GM12874 (cell line): ENCODE data around the gene PKM.

ENCODE experiments used
- TF ChIP-seq, protein P1 (sequence below): IDR thresholded peaks from 2 replicates; pipeline ENCODE4 v1.5.1; 2011; ENCODE audit warnings: low read depth, mild to moderate bottlenecking, control low read depth, low read length, moderate library complexity; ENCODE audit not compliant: insufficient read depth

PKM gene

DNA sequence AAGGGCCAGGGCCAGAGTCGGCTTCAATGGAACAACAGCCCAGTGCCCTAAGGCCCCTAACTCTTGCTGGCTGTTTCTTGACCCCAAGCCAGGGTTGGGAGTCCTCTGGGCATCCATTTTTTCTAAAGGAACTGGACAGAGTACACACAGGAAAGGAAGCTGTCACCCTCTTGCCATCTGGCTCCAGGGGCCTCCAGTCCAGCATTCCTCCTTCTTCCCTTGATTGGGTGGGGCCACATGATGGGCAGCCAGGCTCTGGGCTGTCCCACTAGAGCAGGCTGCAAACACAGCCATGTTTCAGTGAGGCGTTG lies 31.8 kb downstream of the PKM start:
- TF ChIP-seq, protein P1, sequence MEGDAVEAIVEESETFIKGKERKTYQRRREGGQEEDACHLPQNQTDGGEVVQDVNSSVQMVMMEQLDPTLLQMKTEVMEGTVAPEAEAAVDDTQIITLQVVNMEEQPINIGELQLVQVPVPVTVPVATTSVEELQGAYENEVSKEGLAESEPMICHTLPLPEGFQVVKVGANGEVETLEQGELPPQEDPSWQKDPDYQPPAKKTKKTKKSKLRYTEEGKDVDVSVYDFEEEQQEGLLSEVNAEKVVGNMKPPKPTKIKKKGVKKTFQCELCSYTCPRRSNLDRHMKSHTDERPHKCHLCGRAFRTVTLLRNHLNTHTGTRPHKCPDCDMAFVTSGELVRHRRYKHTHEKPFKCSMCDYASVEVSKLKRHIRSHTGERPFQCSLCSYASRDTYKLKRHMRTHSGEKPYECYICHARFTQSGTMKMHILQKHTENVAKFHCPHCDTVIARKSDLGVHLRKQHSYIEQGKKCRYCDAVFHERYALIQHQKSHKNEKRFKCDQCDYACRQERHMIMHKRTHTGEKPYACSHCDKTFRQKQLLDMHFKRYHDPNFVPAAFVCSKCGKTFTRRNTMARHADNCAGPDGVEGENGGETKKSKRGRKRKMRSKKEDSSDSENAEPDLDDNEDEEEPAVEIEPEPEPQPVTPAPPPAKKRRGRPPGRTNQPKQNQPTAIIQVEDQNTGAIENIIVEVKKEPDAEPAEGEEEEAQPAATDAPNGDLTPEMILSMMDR, result no peak

DNA sequence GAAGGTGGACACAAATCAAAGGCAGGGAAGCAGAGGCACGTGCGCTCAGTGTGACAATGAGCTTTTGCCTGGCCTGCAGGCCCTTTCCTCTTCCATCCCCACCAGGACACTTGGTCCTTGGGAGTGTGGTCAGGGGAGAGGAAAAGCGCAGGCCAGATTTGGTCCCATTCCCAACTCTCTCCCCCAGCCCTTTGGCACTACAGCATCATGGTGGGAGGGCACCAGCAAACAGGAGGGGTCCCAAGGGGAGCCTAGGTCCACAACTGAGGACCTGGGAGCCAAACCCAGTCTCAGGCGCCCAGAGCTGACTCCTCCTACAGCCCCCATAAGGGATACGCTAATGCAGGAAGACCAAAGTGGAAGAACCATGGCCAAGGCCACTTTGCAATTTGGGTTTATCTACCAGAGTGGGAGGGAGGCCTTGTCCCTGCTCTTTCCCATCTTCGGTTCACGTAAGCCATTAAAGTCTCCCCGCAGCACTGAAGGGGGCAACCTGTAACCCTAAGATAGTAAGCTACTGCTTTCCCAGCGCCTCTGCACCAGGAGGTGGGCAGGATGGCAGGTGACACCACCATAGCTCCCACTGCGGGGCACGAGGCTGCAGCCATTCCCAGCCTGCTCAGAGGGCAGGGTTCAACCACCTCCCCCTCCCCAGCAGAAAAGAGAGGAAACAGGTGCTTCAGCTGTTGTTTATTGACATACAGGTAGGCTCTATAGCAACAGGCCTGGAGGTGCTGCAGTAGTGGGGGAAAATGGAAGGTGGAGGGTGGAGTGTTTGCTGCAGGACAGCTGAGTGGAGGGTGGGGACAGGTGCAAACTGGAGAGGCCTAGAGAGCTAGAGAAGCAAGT lies 32.4 kb downstream of the PKM start:
- TF ChIP-seq, protein P1, result no peak

DNA sequence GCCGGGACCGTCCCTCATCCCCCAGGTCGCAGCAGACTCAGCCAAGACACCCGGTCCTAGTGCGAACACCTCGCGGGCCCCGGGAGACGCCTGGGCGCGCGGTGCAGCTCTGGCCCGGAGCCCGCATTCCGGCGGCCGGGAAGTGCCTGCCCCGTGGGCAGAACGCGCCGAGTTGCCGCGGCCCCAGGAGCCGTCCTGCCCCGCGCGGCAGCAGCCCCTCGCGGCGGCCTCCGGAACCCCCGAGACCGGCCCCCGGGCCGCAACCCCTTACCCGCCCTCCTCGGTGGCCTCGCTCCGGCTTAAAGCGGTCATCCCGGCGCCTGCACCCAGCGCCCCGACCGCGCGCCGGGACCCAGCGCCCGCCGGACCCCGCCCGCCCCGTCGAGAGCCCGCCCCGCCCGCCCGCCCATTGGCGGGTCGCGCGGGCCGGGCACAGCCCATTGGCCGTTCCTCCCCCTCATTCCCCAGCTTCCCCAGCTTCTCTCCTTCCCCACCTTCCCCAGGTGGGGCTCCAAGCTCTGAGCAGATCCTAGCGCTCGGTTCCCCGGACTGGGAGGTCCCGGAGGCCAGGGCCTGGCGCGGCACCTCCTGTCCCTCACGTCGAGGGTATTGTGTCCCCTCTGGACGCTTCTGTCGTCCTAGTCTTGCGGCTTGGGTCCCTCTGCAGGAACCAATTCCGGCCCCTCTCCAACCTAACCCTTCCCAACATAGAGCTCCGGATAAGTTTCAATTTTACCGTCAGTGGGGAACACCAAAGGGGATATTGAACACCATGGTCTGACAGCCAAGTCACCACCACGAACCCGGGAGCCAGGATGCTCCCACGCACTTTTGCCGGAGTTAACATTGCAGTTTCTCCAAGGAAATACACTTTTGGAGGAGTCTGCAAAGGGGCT lies 33.3 kb downstream of the PKM start, which contains the start of gene GRAMD2A:
Gene GRAMD2A, minus strand, starts transcription at position 328 of the 896 bp plus-strand sequence.
- TF ChIP-seq, protein P1, result no peak

DNA sequence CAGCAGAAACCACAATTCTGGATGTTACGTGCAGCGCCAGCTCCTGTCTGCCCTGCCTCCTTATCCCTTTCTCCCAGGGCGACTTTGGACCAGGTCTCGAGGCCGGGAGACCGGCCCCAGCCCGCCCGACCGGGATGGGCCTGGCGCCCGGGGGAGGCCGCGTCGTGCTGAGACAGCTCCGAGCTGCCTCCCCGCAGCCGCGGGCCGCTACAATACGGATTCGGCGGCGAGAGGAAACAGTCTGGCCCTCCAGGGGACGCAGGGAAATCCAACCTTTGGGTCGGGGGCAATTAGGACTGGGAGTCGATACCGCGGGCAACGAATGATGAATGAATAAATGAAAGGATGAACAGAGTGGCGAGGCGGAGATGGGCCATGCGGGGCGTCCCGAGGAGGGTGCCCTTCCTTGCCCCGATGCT lies 33.9 kb downstream of the PKM start:
- TF ChIP-seq, protein P1, result no peak

DNA sequence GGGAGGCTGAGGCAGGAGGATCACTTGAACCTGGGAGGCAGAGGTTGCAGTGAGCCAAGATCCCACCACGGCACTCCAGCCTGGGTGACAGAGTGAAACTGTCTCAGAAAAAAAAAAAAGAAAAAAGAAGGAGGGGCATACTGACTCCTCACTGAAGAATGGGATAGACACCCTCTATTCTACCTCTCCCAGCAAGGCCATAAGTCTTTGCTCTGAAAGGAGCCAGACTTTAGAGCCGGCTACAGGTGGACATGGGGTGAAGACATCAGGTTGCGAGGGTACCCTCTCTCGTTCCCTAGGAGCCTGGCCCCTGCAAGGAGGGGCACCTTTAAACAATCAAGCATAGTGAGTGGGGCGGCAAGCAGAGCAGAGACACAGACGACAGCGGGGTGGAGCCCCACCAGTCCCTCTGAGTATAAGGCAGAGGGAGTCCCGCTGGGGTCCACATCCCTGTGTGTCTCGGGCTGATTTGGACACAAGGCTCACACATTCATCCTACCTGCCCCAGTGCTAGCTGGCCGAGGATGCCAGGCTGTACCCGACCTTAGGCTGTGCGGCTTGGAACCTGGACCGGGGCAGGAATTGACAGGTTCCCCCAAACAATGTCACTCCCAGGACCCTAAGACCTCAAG lies 34.5 kb downstream of the PKM start:
- TF ChIP-seq, protein P1, result no peak

DNA sequence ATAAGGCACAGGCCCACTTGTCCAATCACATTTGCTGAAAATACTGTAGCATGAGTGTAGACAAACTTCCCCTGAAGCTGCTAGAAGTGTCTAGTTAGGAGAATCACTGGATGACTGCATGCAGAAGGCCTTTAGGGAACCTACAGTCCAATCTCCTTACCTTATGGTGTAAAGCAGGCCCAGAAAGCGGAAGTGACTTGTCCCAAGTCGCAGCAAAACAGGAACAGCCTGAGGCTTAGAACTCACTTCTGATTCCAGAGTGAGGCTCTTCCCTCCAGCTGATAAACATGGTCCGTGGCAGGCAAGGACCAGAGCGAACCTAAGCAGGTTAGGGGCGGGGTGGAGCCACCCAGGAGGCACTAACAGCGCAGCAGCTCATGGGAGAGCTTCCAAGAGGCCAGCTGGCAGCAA lies 35.9 kb downstream of the PKM start:
- TF ChIP-seq, protein P1, result no peak
